ENCODE data around the gene MPPED1. TPM values are rescaled to one million over a fixed set of nuclear protein-coding genes. Genes with fewer than 3 reads are reported as not detected.

MPPED1 gene
- total and polyA plus RNA-seq, 12 donors = 0.01 TPM; not detected in 11

DNA sequence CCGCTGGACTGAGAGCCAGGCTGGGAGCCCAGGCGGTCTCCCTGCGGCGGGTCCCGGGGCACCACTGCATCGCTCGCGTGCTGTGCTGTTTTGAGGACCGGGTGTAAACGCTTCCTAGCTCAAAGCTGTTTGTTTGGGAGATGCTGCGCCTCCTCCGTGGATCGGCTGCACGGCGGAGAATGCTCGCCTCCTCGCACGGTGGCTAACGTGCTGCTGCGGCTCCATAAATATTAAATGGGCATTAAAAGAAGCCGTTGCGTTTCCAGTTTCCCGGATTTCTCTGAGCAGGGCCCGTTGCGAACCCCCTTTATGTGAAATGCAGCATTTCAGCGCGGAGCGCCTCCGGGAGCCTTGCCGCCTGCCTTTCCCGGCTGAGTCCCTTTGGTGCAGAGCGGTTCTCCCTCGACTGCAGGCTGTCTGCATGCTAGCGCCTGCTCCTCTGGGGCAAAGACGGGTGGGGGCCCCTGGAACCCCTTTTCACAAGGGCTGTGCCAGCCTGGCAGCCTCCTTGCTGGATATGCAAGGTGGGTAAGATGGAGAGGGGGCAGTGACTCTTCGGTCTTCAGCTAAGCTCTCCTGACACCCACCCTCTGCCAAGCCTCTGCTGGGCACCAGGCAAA lies 9.3 kb downstream of the MPPED1 start:
- no peaks in the 10 kb centered on the region for H3K36me3 ChIP-seq
- 78 to 81% methylated on average over 36 of the region's 36 CpGs for WGBS, 2 donors
- TF ChIP-seq, protein P1, sequence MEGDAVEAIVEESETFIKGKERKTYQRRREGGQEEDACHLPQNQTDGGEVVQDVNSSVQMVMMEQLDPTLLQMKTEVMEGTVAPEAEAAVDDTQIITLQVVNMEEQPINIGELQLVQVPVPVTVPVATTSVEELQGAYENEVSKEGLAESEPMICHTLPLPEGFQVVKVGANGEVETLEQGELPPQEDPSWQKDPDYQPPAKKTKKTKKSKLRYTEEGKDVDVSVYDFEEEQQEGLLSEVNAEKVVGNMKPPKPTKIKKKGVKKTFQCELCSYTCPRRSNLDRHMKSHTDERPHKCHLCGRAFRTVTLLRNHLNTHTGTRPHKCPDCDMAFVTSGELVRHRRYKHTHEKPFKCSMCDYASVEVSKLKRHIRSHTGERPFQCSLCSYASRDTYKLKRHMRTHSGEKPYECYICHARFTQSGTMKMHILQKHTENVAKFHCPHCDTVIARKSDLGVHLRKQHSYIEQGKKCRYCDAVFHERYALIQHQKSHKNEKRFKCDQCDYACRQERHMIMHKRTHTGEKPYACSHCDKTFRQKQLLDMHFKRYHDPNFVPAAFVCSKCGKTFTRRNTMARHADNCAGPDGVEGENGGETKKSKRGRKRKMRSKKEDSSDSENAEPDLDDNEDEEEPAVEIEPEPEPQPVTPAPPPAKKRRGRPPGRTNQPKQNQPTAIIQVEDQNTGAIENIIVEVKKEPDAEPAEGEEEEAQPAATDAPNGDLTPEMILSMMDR (IDR thresholded peaks at IDR 0.05) = no peak
- DNase-seq (no peak), ATAC-seq (no peak)
- no peaks in the 10 kb centered on the region for H3K4me1 ChIP-seq
- no peaks in the 10 kb centered on the region for H3K9me3 ChIP-seq
- no peak overlapping the region for H3K4me3 ChIP-seq
- H3K27me3 ChIP-seq = peaks cover 0 to 89% (median 69%) of the 10 kb centered on the region in 7 donors
- no peak overlapping the region for H3K27ac ChIP-seq
- intact Hi-C loops (cut with DNase I) = no loop called here

DNA sequence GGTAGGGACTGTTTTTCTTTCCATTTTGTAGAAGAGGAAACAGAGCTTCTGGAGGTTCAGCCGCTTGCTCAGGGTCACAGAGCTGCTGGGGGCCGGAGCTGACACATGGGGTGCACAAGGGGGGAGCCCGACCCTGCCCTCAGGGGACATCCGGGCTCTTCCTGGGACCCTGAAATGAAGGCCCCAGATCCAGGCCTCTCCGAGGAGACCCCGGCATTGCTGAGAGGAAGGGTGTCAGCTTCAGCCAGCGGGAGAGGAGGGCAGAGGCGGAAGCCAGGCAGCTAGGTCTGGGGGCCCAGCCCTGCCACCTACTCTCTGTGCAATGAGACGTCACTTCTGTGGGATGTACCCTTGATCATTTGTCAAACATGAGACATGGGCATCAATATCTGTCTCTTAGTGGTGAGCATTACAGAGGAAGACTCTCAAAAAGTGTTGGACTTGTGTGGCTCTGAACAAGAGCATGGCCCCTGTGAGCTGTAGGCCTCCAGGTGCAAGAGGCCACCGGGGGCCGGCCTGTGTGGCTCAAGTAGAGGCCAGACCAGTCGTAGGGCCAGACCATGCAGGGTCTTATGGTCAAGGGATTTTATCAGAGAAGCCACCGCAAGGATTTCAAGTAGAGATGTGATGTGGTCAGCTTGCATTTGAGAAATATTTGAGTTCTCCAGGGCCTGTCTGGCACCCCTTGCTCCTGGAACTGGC lies 10.3 kb downstream of the MPPED1 start:
- Histone ChIP-seq H3K27ac (no peak overlapping the region), H3K4me3 (no peak overlapping the region), H3K4me1 (no peaks in the 10 kb centered on the region), H3K36me3 (no peaks in the 10 kb centered on the region), H3K9me3 (no peaks in the 10 kb centered on the region), H3K27me3 (peaks cover 0 to 89% (median 66%) of the 10 kb centered on the region in 7 donors)
- WGBS, 2 donors = 81 to 87% methylated on average over 13 of the region's 13 CpGs
- TF ChIP-seq, protein P1 (IDR thresholded peaks at IDR 0.05) = no peak
- DNase-seq = no peak
- ATAC-seq = no peak
- intact Hi-C loops (cut with DNase I) = no loop called here

DNA sequence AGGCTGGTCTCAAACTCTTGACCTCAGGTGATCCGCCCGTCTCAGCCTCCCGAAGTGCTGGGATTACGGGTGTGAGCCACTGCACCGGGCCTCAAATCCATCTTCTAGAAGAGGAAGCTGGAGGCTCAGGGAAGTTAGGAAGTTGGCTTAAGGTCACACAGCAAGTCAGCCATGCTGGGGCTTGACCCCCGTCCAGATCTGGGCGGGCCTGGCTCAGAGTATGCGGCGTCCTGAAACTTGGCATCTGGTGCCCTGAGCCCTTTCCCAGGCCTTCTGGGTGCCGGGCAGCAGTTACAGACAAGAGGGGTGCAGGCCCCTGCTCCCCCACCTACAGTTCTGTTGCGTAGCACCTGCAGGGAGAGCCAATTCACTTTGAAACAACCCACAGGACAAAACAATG lies 11.2 kb downstream of the MPPED1 start:
- TF ChIP-seq, protein P1 (IDR thresholded peaks at IDR 0.05) = no peak
- intact Hi-C loops (cut with DNase I) = no loop called here
- H3K9me3 ChIP-seq = no peaks in the 10 kb centered on the region
- no peaks in the 10 kb centered on the region for H3K36me3 ChIP-seq
- DNase-seq (no peak), ATAC-seq (no peak)
- WGBS, 2 donors = 88 to 91% methylated on average over 11 of the region's 11 CpGs
- no peak overlapping the region for H3K4me3 ChIP-seq
- H3K4me1 ChIP-seq = no peaks in the 10 kb centered on the region
- H3K27ac ChIP-seq = no peak overlapping the region
- H3K27me3 ChIP-seq = peaks cover 0 to 88% (median 65%) of the 10 kb centered on the region in 7 donors

DNA sequence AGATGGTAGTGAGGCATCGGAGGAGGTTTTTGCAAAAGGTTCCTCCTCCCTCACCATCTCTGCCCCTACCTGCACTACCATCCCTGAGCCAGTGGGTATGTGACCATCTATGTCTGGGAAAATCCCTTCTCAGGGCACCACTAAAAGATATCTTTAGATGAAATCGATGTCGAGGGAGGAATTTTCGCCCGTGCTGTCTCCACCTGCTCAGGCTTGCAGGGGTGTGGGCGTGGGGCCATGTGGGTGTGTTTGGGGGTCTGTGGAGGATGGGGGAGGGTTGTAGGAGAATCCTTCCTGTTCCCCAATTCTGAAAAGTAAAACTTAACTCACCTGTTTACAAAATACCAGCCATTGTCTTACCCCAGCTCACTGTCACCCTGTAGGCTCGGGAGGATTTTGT lies 12.4 kb downstream of the MPPED1 start:
- no peak overlapping the region for H3K4me3 ChIP-seq
- DNase-seq = no peak
- intact Hi-C loops (cut with DNase I) = no loop called here
- no peak overlapping the region for H3K27ac ChIP-seq
- no peaks in the 10 kb centered on the region for H3K36me3 ChIP-seq
- WGBS, 2 donors = 72 to 75% methylated on average over 7 of the region's 7 CpGs
- no peaks in the 10 kb centered on the region for H3K9me3 ChIP-seq
- H3K27me3 ChIP-seq = peaks cover 0 to 90% (median 70%) of the 10 kb centered on the region in 7 donors
- no peaks in the 10 kb centered on the region for H3K4me1 ChIP-seq
- TF ChIP-seq, protein P1 (IDR thresholded peaks at IDR 0.05) = no peak
- ATAC-seq = no peak

Measured in heart right ventricle (tissue), 16 donors.